HepG2 (cell line): ENCODE results near the gene RAMP1. TPM values are rescaled to one million over a fixed set of nuclear protein-coding genes. Genes with fewer than 3 reads are reported as not detected.
A peak's percentile ranks its signal among the peaks of the same experiment; 100 is the strongest.

Experiments
- ATF7-NPFF ChIP-seq: sonication (generic); formaldehyde crosslinking; IDR thresholded peaks from 2 replicates; pipeline ENCODE4 v1.8.1; 2023; ENCODE audit warnings: mild to moderate bottlenecking, low read depth, missing genetic modification reagents, moderate library complexity
- HMGXB4 ChIP-seq, 2 experiments: sonication (generic) in 1 of 2; formaldehyde crosslinking in 1 of 2; IDR thresholded peaks; 2 replicates each; pipeline versions ENCODE4 v1.4.0 to v1.6.1; 2018 to 2020; ENCODE audit warnings: missing genetic modification reagents in 2 of 2, borderline replicate concordance in 1 of 2, low read depth in 1 of 2, mild to moderate bottlenecking in 1 of 2, missing biosample characterization in 1 of 2
- IRF2 ChIP-seq: IDR thresholded peaks from 2 replicates; pipeline ENCODE4 v1.6.1; 2018; ENCODE audit warnings: missing genetic modification reagents, missing compliant biosample characterization
- MYNN ChIP-seq: sonication (generic); formaldehyde crosslinking; IDR thresholded peaks from 2 replicates; pipeline ENCODE4 v1.4.0; 2020; ENCODE audit warnings: mild to moderate bottlenecking, low read depth, missing genetic modification reagents
- NR2F1 ChIP-seq, 2 experiments: fragments of 450-650 bp in 1 of 2; formaldehyde crosslinking in 1 of 2; IDR thresholded peaks; 2 replicates each; pipeline versions ENCODE4 v1.5.0 to v1.6.1; 2016 to 2020; ENCODE audit warnings: mild to moderate bottlenecking in 1 of 2, missing compliant biosample characterization in 1 of 2, missing genetic modification reagents in 1 of 2, moderate library complexity in 1 of 2
- PAXIP1 ChIP-seq: sonication (generic); formaldehyde crosslinking; conservative IDR thresholded peaks from 2 replicates; pipeline ENCODE4 v1.4.0; 2020; ENCODE audit warnings: mild to moderate bottlenecking, missing genetic modification reagents, moderate library complexity
- RFX1 ChIP-seq: fragments of 450-650 bp; IDR thresholded peaks from 2 replicates; pipeline ENCODE4 v1.6.1; 2017
- THAP11 ChIP-seq: IDR thresholded peaks from 2 replicates; pipeline ENCODE4 v1.6.1; 2016; ENCODE audit warnings: missing biosample characterization, missing genetic modification reagents
- ZBTB40 ChIP-seq, 2 experiments: fragments of 450-650 bp in 1 of 2; sonication (generic) in 1 of 2; formaldehyde crosslinking in 1 of 2; IDR thresholded peaks; 2 replicates each; pipeline versions ENCODE4 v1.6.1 to v1.8.0; 2016 to 2022; ENCODE audit warnings: antibody characterized with exemption in 1 of 2, mild to moderate bottlenecking in 1 of 2, missing genetic modification reagents in 1 of 2
- ZNF121 ChIP-seq: sonication (generic); formaldehyde crosslinking; IDR thresholded peaks from 2 replicates; pipeline ENCODE4 v1.5.0; 2020; ENCODE audit warnings: mild to moderate bottlenecking, missing genetic modification reagents
- ZNF138 ChIP-seq: sonication (generic); formaldehyde crosslinking; IDR thresholded peaks from 2 replicates; pipeline ENCODE4 v1.5.0; 2020; ENCODE audit warnings: mild to moderate bottlenecking, low read depth, missing genetic modification reagents
- ZNF354B ChIP-seq: sonication (generic); formaldehyde crosslinking; IDR thresholded peaks from 2 replicates; pipeline ENCODE4 v1.8.0; 2022; ENCODE audit warnings: mild to moderate bottlenecking, missing genetic modification reagents
- ZNF547 ChIP-seq: sonication (generic); formaldehyde crosslinking; IDR thresholded peaks from 2 replicates; pipeline ENCODE4 v1.5.1; 2020; ENCODE audit warnings: mild to moderate bottlenecking, missing genetic modification reagents
- ZNF766 ChIP-seq: sonication (generic); formaldehyde crosslinking; IDR thresholded peaks from 2 replicates; pipeline ENCODE4 v1.5.0; 2020; ENCODE audit warnings: missing genetic modification reagents, borderline replicate concordance
- ZNF772 ChIP-seq: sonication (generic); formaldehyde crosslinking; IDR thresholded peaks from 2 replicates; pipeline ENCODE4 v1.5.0; 2020; ENCODE audit warnings: mild to moderate bottlenecking, missing genetic modification reagents
- polyA plus RNA-seq, 8 experiments: library from polyadenylated mRNA; depleted of rRNA in 3 of 8; stranded (reverse) in 7 of 8; unstranded in 1 of 8; fragments of >200 nt; fragmentation: Illumina TruSeq in 4 of 8; extraction: Trizol in 4 of 8; gene quantifications; 2 replicates each; pipeline versions ENCODE4 v1.2.1 to v1.2.3, GENCODE V29; 2011 to 2016; ENCODE audit warnings: low read depth in 4 of 8, missing spikeins in 1 of 8, mixed read lengths in 1 of 8; ENCODE audit not compliant: insufficient read depth in 1 of 8
- total RNA-seq, 5 experiments: library from RNA; depleted of rRNA; stranded (reverse); fragments of >200 nt; fragmentation: Illumina TruSeq; extraction: Trizol; gene quantifications; 2 replicates each; pipeline ENCODE4 v1.2.3, GENCODE V29; 2016; ENCODE audit warnings: low read depth in 1 of 5

Gene RAMP1
- total and polyA plus RNA-seq, 2 of the 13 experiments (the other 11 are each of a cell fraction or from before 2014, with no cell fraction given) = 0.29 to 0.61 TPM

GRCh38 chr2:237888389-237888788 is 29.0 kb downstream of the RAMP1 start (continued):
- TF ChIP-seq ZBTB40 (IDR thresholded peaks at IDR 0.05) = no peak
- no peak for TF ChIP-seq ZBTB40 (CRISPR knock-in tag; IDR thresholded peaks at IDR 0.05)
- TF ChIP-seq HMGXB4 (CRISPR knock-in tag; IDR thresholded peaks at IDR 0.05; ENCODE audit: borderline replicate concordance in 1 of 2, low read depth in 1 of 2) = no peak
- TF ChIP-seq PAXIP1 (CRISPR knock-in tag) = 0 out of 2 replicates have a peak, but pooled peaks have one; percentile 26
- TF ChIP-seq ZNF354B = no peak
- TF ChIP-seq ZNF772 (CRISPR knock-in tag) = no peak
- TF ChIP-seq IRF2 = no peak
- TF ChIP-seq THAP11 = no peak
- TF ChIP-seq ATF7-NPFF (CRISPR knock-in tag) = no peak
- TF ChIP-seq ZNF766 (CRISPR knock-in tag) = no peak
- no peak for TF ChIP-seq ZNF138 (CRISPR knock-in tag)
- TF ChIP-seq MYNN (CRISPR knock-in tag) = no peak
- TF ChIP-seq ZNF121 (CRISPR knock-in tag) = no peak
- TF ChIP-seq NR2F1 (CRISPR knock-in tag; IDR thresholded peaks at IDR 0.05) = peak; percentile 25 to 70; a peak in 2 of 4 replicates
- no peak for TF ChIP-seq ZNF547
- no peak for TF ChIP-seq RFX1
